OCI-LY1 (cell line): ENCODE measurements around the gene FAM221A.

Experiments
- H2AFZ ChIP-seq: fragments of 200-600 bp; sonication (generic), shearing (Covaris generic); 2 replicates; pipeline ENCODE4 v1.6.0; 2014; ENCODE audit warnings: antibody characterized with exemption, mild to moderate bottlenecking, low read length
- H3F3A ChIP-seq: fragments of 200-600 bp; sonication (generic), shearing (Covaris generic); 2 replicates; pipeline ENCODE4 v1.6.0; 2014; ENCODE audit warnings: mild to moderate bottlenecking, antibody characterized with exemption, low read length, moderate library complexity; ENCODE audit not compliant: insufficient read depth
- H3K27ac ChIP-seq: fragments of 200-600 bp; sonication (generic); 2 replicates; pipeline ENCODE4 v1.5.1; 2014; ENCODE audit warnings: low read length, mixed run types, mild to moderate bottlenecking, low read depth; ENCODE audit not compliant: poor library complexity, severe bottlenecking
- H3K27me3 ChIP-seq: fragments of 200-600 bp; sonication (generic); 2 replicates; pipeline ENCODE4 v1.6.0; 2014; ENCODE audit warnings: antibody characterized with exemption, mild to moderate bottlenecking, low read length, moderate library complexity; ENCODE audit not compliant: insufficient read depth
- H3K36me3 ChIP-seq: fragments of 200-600 bp; sonication (generic); 2 replicates; pipeline ENCODE4 v1.6.1; 2014; ENCODE audit warnings: mild to moderate bottlenecking, antibody characterized with exemption, low read length, moderate library complexity, mixed read lengths; ENCODE audit not compliant: insufficient read depth
- H3K4me1 ChIP-seq: fragments of 200-600 bp; sonication (generic); 2 replicates; pipeline ENCODE4 v1.5.1; 2014; ENCODE audit warnings: mild to moderate bottlenecking, low read length, moderate library complexity; ENCODE audit not compliant: insufficient read depth, severe bottlenecking
- H3K4me2 ChIP-seq: fragments of 200-600 bp; sonication (generic), shearing (Covaris generic); 2 replicates; pipeline ENCODE4 v1.6.1; 2014; ENCODE audit warnings: low read length
- H3K4me3 ChIP-seq: fragments of 200-600 bp; sonication (generic); 2 replicates; pipeline ENCODE4 v1.5.1; 2014; ENCODE audit warnings: low read length, low read depth, mild to moderate bottlenecking, mixed read lengths; ENCODE audit not compliant: poor library complexity, severe bottlenecking
- H3K79me2 ChIP-seq: fragments of 200-600 bp; shearing (Covaris generic); 2 replicates; pipeline ENCODE4 v1.6.1; 2016; ENCODE audit warnings: mixed run types, low read length, mixed read lengths; ENCODE audit not compliant: insufficient read depth
- H3K9ac ChIP-seq: fragments of 200-600 bp; sonication (generic), shearing (Covaris generic); 2 replicates; pipeline ENCODE4 v1.6.1; 2014; ENCODE audit warnings: mild to moderate bottlenecking, low read length, mixed read lengths
- H3K9me2 ChIP-seq: fragments of 200-600 bp; sonication (generic), shearing (Covaris generic); 2 replicates; pipeline ENCODE4 v1.6.1; 2014; ENCODE audit warnings: low read depth, mild to moderate bottlenecking, low read length, mixed read lengths
- H3K9me3 ChIP-seq: fragments of 200-600 bp; shearing (Covaris generic); 2 replicates; pipeline ENCODE4 v1.6.1; 2014; ENCODE audit warnings: low read length, mixed read lengths
- H4K20me1 ChIP-seq: fragments of 200-600 bp; sonication (generic), shearing (Covaris generic); 2 replicates; pipeline ENCODE4 v1.6.0; 2016; ENCODE audit warnings: mild to moderate bottlenecking, low read length; ENCODE audit not compliant: insufficient read depth
- EZH2 ChIP-seq: fragments of 200-600 bp; sonication (generic), shearing (Covaris generic); IDR thresholded peaks from 2 replicates; pipeline ENCODE4 v1.8.0; 2017; ENCODE audit warnings: borderline replicate concordance, mixed run types, mild to moderate bottlenecking, antibody characterized with exemption, low read length, moderate library complexity, mixed read lengths
- TF ChIP-seq, protein P1 (sequence below): fragments of 200-600 bp; sonication (generic), shearing (Covaris generic); IDR thresholded peaks from 2 replicates; pipeline ENCODE4 v1.5.1; 2017; ENCODE audit warnings: mild to moderate bottlenecking, antibody characterized with exemption, low read length, moderate library complexity, mixed read lengths

Gene FAM221A

DNA sequence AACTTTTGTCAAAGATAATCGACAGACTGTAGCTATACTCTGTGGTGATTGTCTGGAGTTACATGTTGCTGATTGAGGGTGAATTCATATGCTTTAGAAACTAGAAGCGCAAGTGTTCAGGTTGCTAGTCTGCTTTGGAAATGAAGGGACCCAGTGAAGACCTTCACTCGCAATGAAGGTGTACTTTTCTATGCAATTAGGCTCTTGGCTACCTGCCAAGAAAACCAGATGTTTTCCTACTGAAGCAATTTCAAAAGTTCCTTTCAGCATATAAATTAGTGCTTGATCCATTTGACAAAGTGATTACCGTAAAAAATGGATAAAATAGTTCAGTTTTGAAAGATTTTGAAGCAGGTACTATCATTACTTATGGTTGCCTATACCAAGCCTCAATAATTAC, 20.0 kb downstream of the FAM221A start:
- H3F3A ChIP-seq = no peaks in the 10 kb centered on the region
- no peak overlapping the region for H3K27ac ChIP-seq
- no peaks in the 10 kb centered on the region for H3K4me1 ChIP-seq
- H3K4me3 ChIP-seq = no peak overlapping the region
- no peak overlapping the region for H2AFZ ChIP-seq
- H3K9me3 ChIP-seq = no peaks in the 10 kb centered on the region
- no peak overlapping the region for H3K4me2 ChIP-seq
- TF ChIP-seq, protein P1, sequence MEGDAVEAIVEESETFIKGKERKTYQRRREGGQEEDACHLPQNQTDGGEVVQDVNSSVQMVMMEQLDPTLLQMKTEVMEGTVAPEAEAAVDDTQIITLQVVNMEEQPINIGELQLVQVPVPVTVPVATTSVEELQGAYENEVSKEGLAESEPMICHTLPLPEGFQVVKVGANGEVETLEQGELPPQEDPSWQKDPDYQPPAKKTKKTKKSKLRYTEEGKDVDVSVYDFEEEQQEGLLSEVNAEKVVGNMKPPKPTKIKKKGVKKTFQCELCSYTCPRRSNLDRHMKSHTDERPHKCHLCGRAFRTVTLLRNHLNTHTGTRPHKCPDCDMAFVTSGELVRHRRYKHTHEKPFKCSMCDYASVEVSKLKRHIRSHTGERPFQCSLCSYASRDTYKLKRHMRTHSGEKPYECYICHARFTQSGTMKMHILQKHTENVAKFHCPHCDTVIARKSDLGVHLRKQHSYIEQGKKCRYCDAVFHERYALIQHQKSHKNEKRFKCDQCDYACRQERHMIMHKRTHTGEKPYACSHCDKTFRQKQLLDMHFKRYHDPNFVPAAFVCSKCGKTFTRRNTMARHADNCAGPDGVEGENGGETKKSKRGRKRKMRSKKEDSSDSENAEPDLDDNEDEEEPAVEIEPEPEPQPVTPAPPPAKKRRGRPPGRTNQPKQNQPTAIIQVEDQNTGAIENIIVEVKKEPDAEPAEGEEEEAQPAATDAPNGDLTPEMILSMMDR = no peak
- TF ChIP-seq EZH2 = no peak
- H3K9me2 ChIP-seq = no peaks in the 10 kb centered on the region
- no peaks in the 10 kb centered on the region for H3K79me2 ChIP-seq
- H3K36me3 ChIP-seq = peaks cover 37% of the 10 kb centered on the region
- H3K9ac ChIP-seq = no peak overlapping the region
- no peaks in the 10 kb centered on the region for H4K20me1 ChIP-seq
- H3K27me3 ChIP-seq = no peaks in the 10 kb centered on the region

DNA sequence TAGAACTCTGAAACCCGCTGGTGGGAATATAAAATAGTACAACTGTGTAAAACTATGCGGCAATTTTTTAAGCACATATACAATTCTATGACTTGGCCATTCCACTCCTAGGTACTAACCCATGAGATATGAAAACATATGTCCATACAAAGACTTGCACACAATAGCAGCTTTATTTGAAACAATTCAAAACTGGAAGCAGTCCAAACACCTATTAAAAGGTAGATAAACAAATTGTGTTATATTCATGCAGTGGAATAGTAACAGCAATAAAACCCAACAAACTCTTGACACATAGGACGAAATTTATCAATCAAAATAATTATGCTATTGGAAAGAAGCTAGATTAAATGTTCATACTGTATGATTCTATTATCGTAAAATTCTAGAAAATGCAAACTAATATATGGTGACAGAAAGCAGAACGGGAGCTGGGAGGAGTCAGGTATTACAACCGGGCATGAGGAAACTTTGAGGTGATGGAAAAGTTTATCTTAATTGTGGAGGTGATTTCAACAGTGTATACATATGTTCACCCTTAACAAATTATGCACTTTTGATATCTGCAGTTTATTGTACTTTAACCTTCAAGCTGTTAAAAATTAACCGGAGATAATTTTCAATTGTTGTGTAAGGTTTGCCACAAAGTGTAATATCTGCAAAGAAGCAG, 29.2 kb downstream of the FAM221A start:
- no peaks in the 10 kb centered on the region for H3K4me1 ChIP-seq
- no peak overlapping the region for H3K27ac ChIP-seq
- no peaks in the 10 kb centered on the region for H3F3A ChIP-seq
- no peaks in the 10 kb centered on the region; the same call in 1 of the 2 replicates for H3K27me3 ChIP-seq
- no peaks in the 10 kb centered on the region for H4K20me1 ChIP-seq
- no peak for TF ChIP-seq EZH2
- TF ChIP-seq, protein P1 = no peak
- H3K4me2 ChIP-seq = no peak overlapping the region
- no peaks in the 10 kb centered on the region for H3K9me2 ChIP-seq
- H3K4me3 ChIP-seq = no peak overlapping the region
- no peak overlapping the region for H3K9ac ChIP-seq
- peak overlapping the region; percentile 36; the same call in 1 of the 2 replicates for H2AFZ ChIP-seq
- H3K36me3 ChIP-seq = peaks cover 15% of the 10 kb centered on the region
- peaks cover 5% of the 10 kb centered on the region; the same call in 1 of the 2 replicates for H3K9me3 ChIP-seq
- no peaks in the 10 kb centered on the region for H3K79me2 ChIP-seq

DNA sequence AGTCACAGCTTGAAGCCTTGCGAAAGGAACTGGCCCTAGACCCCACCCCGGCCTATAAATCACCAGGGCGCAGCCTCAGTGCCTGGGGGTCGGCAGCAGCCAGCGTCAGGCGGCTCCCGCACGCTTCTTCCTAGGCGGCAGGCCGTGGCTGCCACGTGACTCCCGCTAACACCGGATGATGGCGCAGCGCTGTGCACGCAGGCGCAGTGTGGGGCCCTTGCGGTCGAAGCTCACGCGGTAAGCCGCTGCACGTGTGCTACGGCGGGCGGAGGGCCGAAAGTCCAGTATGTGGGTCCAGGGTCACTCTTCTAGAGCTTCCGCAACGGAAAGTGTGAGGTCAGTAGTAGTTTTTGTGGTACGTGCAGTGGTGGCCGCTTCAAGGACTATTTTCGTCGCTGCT, 30.0 kb downstream of the FAM221A start, which contains the start of gene STK31:
TSS of gene STK31 (plus strand) at position 220 of the 400 bp plus-strand sequence. CDS start at position 287, 67 bp downstream.
- Histone ChIP-seq H3K79me2 (no peaks in the 10 kb centered on the region), H3F3A (no peaks in the 10 kb centered on the region), H3K9me3 (peaks cover 5% of the 10 kb centered on the region; the same call in 1 of the 2 replicates), H3K27ac (no peak within 1 kb of the TSS), H3K4me1 (no peaks in the 10 kb centered on the region), H3K9ac (no peak within 1 kb of the TSS), H3K27me3 (no peaks in the 10 kb centered on the region; the same call in 1 of the 2 replicates), H3K4me3 (no peak within 1 kb of the TSS), H3K9me2 (no peaks in the 10 kb centered on the region), H3K4me2 (no peak within 1 kb of the TSS), H2AFZ (peak within 1 kb of the TSS; percentile 36; the same call in 1 of the 2 replicates), H4K20me1 (no peaks in the 10 kb centered on the region), H3K36me3 (peaks cover 9% of the 10 kb centered on the region)
- no peak for TF ChIP-seq EZH2
- TF ChIP-seq, protein P1 = no peak
